ENCODE data around the gene UXS1. TPM values are rescaled to one million over a fixed set of nuclear protein-coding genes. Genes with fewer than 3 reads are reported as not detected.

The UXS1 gene
- total RNA-seq, 2 donors from 2014 or later: 31.0 to 34.4 TPM

GRCh38 chr2:106201661-106202060 lies 7.6 kb upstream of the UXS1 start:
- TF ChIP-seq CTCF (IDR thresholded peaks at IDR 0.05): no peak
- intact Hi-C loops (cut with DNase I): no loop called here
- Histone ChIP-seq H3K27me3 (no peaks in the 10 kb centered on the region), H3K9ac (ENCODE audit: low read depth in 2 of 2, low read length in 2 of 2) (no peak overlapping the region), H3K9me3 (no peaks in the 10 kb centered on the region), H3K27ac (no peak overlapping the region), H3K4me1 (no peaks in the 10 kb centered on the region), H3K4me3 (no peak overlapping the region), H3K36me3 (no peaks in the 10 kb centered on the region)
- DNase-seq: no peak

DNA sequence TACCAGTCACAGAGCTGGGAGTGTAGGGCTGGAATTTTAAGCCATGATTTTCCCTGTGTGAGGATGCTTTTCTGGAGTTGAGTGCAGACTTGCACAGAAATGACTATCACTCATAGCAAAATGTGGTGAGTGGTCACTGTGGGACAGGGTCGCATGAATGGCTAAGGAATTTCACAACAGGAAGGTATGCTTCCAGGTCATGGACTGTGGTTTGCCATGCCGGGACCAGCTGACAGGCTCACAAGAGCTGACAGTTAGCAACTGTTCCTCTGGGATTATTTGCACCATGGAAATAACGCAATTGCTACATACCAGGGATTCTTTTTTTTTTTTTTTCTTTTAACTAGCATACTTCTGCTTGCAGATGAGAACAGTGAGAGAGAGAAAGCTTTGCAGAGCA lies 3.8 kb upstream of the UXS1 start:
- no peak overlapping the region for H3K27ac ChIP-seq
- no peak for TF ChIP-seq CTCF (IDR thresholded peaks at IDR 0.05)
- H3K4me1 ChIP-seq: no peaks in the 10 kb centered on the region
- H3K36me3 ChIP-seq: no peaks in the 10 kb centered on the region
- H3K9ac ChIP-seq (ENCODE audit: low read depth in 2 of 2, low read length in 2 of 2): no peak overlapping the region
- intact Hi-C loops (cut with DNase I): loop anchor here (5.0 kb wide), 1 partner anchor 71 kb away; no protein-coding TSS in a partner anchor
- H3K4me3 ChIP-seq: no peak overlapping the region
- no peaks in the 10 kb centered on the region for H3K27me3 ChIP-seq
- no peaks in the 10 kb centered on the region for H3K9me3 ChIP-seq
- no peak for DNase-seq

DNA sequence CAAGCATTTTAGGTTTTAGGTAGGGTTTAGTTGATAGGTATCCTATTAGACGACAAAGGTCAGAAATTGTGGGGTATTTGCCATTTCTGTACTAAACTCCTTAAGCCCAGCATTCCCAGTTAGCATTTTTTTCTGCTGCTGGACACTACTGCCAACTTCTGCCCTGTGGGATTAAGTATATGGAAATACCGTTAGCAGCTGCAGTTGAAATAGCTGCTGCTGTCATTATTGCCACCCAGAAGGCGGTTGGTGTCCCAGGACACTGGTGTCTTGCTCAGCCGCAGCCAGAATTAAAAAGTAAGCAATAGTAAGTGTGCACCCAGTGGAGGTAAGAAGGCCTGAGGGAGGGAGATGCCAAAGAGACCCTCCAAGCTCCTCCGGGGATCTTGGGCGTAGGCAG lies 1.9 kb upstream of the UXS1 start:
- DNase-seq: no peak
- H3K4me3 ChIP-seq: no peak overlapping the region
- no peak overlapping the region for H3K9ac ChIP-seq (ENCODE audit: low read depth in 2 of 2, low read length in 2 of 2)
- H3K4me1 ChIP-seq: no peaks in the 10 kb centered on the region
- no peaks in the 10 kb centered on the region for H3K27me3 ChIP-seq
- no peak overlapping the region for H3K27ac ChIP-seq
- intact Hi-C loops (cut with DNase I): loop anchor here (5.0 kb wide), 1 partner anchor 69 kb away; no protein-coding TSS in a partner anchor
- H3K36me3 ChIP-seq: no peaks in the 10 kb centered on the region
- no peak for TF ChIP-seq CTCF (IDR thresholded peaks at IDR 0.05)
- H3K9me3 ChIP-seq: no peaks in the 10 kb centered on the region

GRCh38 chr2:106195456-106195855 lies 1.4 kb upstream of the UXS1 start:
- no peak overlapping the region for H3K4me3 ChIP-seq
- no peak for TF ChIP-seq CTCF (IDR thresholded peaks at IDR 0.05)
- no peak overlapping the region for H3K27ac ChIP-seq
- intact Hi-C loops (cut with DNase I): loop anchor here (5.0 kb wide), 1 partner anchor 68 kb away; no protein-coding TSS in a partner anchor
- no peaks in the 10 kb centered on the region for H3K4me1 ChIP-seq
- no peak for DNase-seq
- no peaks in the 10 kb centered on the region for H3K9me3 ChIP-seq
- H3K9ac ChIP-seq (ENCODE audit: low read depth in 2 of 2, low read length in 2 of 2): no peak overlapping the region
- H3K27me3 ChIP-seq: no peaks in the 10 kb centered on the region
- H3K36me3 ChIP-seq: no peaks in the 10 kb centered on the region

DNA sequence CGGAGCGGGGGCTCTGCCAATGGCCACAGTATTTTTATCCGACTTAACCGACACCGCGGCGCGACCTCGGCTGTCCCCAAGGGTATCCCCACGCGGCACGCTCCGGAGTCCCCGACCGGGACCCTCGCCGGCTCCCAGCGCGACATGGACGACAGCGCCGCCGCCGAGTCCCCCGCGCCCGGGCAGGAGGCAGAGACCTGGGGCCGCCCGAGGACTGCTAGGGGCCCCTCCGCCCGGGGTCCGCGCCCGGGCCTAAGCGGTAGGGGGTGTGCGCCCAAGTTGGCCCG lies 468 bp downstream of the UXS1 start:
- TF ChIP-seq CTCF (IDR thresholded peaks at IDR 0.05): no peak
- Histone ChIP-seq H3K27me3 (no peaks in the 10 kb centered on the region), H3K36me3 (no peaks in the 10 kb centered on the region), H3K4me3 (peak overlapping the region; percentile 86), H3K27ac (peak overlapping the region; percentile 81), H3K9ac (ENCODE audit: low read depth in 2 of 2, low read length in 2 of 2) (peak overlapping the region; percentile 70 to 86), H3K4me1 (no peaks in the 10 kb centered on the region), H3K9me3 (no peaks in the 10 kb centered on the region)
- peak; percentile 59 for DNase-seq
- intact Hi-C loops (cut with DNase I): no loop called here
